G401 (cell line): ENCODE results near the gene AIDA. TPM values are rescaled to one million over a fixed set of nuclear protein-coding genes. Genes with fewer than 3 reads are reported as not detected.

Source experiments
- DNase-seq: peaks from one replicate; pipeline ENCODE4 v3.0.0-alpha.2; 2015; ENCODE audit warnings: low spot score
- in situ Hi-C: cut with HindIII; loops from 2 replicates; pipeline ENCODE4 v1.10.0; 2016; ENCODE audit warnings: low sequenced_read_pairs, mixed read lengths
- total RNA-seq: library from RNA; depleted of rRNA; stranded (reverse); fragments of >200 nt; shearing (Covaris generic); gene quantifications from 2 replicates; pipeline ENCODE4 v1.2.3, GENCODE V29; 2014

Gene AIDA
- total RNA-seq, 1 experiment from 2014 or later, result 35.1 TPM

DNA sequence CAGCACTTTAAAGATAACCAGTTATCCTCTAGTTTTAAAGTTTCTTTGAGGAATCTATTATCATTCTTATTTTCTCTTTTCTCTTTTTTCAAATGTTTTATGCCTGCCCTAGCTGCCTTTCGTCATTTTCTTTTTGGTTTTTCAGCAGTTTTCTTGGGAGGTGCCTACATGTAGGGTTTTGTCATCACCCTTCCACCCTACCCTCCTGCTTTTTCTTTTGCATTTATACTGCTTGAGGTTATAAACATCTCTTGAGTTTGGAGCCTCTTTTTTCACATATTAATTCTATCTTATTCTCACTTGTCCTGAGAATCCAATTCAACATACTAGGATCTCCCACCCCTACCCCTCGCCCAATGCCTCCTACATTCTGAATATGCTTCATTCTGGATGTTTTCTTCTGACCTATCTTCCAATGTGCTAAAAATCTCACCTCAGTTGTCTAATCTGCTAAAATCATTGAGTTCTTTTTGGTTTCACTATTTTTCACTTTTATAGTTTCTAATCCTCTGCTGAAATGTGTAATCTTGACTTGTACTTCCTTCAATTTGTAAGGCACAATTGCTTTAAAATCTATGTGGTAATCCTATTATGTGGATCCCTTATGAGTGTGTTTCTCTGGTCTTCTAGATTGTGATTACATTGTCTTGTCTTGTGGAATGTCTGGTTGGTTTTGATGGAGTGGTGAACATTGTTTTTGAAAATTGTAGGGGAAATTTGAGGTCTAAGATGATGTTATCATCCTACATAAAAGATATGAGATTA lies 55.7 kb downstream of the AIDA start:
- no peak for DNase-seq
- in situ Hi-C loops, result no loop called here

GRCh38 chr1:222654849-222655248 lies 57.4 kb downstream of the AIDA start:
- no peak for DNase-seq
- in situ Hi-C loops, result no loop called here

GRCh38 chr1:222653178-222653827 lies 59.0 kb downstream of the AIDA start:
- in situ Hi-C loops, result no loop called here
- DNase-seq, result no peak

DNA sequence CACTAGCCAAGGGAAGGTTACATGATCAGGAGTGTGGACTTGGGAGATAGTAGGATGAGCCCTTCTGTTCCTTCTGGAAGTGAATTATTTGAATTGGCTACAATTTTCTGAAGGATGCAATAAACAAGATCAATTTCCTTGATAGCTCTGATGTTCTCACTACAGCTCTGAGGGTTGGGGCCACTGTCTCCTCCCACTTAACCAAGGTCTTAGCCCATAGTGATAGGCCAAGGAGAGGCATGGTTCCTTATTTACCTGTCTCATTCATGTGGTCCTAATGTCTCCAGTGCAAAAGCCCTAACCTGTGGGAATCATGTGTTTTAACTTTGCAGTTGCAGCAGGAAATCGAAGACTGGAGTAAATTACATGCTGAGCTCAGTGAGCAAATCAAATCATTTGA lies 59.6 kb downstream of the AIDA start:
- in situ Hi-C loops, result no loop called here
- no peak for DNase-seq

GRCh38 chr1:222644636-222644980 lies 67.7 kb downstream of the AIDA start:
- DNase-seq, result no peak
- in situ Hi-C loops, result no loop called here

- in situ Hi-C loops, result no loop called here
- peak; percentile 97 for DNase-seq
Observed at GRCh38 chr1:222643938-222644635, 68.2 kb downstream of the AIDA start.

DNA sequence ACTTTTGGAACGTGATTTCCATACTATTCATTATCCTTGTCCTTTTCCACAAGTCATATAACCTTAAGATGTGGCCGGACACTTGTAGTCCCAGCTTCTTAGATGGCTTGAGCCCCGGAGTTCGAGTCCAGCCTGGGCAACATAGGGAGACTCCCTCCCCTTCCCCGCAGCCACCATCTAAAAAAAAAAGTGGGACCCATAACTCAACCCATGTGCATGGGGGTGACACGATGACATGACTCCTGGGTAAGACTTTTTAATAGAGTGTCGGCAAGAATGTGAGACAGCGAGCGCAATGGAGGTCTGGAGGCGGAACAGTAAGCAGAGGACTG lies 68.7 kb downstream of the AIDA start:
- in situ Hi-C loops, result no loop called here
- no peak for DNase-seq

GRCh38 chr1:222642468-222642867 lies 69.8 kb downstream of the AIDA start:
- in situ Hi-C loops, result no loop called here
- no peak for DNase-seq

GRCh38 chr1:222641269-222641948 lies 70.9 kb downstream of the AIDA start:
- no peak for DNase-seq
- in situ Hi-C loops, result no loop called here

DNA sequence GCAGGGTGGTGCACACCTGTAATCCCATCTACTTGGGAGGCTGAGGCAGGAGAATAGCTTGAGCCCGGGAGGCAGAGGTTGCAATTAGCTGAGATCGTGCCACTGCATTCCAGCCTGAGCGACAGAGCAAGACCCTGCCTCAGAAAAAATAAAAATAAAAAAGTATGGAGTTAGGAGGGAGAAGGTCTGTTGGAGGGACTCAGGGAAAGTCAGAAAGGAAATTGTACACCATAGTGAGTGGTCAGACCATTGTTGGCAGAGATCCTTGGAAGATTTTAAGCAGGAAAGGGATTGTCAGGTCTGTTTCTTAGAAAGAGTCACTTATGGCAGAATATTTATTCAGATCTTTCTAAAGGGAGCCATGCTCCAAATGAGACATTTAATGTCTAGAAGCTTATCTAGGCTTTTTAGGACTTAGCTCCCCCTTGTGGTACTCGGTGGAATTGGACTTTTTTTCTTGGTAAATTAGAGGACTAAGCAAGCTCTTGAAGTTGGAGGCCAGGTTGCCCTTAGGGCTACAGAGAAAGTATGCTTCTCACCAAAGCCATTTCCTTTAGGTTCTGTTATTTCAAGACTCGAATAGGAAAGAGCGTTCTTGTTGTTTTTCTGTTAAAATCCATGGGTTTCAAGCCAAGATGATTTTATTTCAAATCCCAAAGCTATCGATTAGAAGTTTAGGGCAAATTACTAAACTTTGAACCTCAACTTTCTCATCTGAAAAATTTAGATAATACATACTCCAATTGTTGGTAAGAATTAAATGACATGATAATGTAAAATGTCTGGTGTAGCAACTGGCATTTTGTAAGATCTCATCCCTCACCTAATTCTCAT lies 77.9 kb downstream of the AIDA start:
- DNase-seq, result peak; percentile 90
- in situ Hi-C loops, result no loop called here

GRCh38 chr1:222632749-222633148 lies 79.5 kb downstream of the AIDA start:
- in situ Hi-C loops, result no loop called here
- no peak for DNase-seq

DNA sequence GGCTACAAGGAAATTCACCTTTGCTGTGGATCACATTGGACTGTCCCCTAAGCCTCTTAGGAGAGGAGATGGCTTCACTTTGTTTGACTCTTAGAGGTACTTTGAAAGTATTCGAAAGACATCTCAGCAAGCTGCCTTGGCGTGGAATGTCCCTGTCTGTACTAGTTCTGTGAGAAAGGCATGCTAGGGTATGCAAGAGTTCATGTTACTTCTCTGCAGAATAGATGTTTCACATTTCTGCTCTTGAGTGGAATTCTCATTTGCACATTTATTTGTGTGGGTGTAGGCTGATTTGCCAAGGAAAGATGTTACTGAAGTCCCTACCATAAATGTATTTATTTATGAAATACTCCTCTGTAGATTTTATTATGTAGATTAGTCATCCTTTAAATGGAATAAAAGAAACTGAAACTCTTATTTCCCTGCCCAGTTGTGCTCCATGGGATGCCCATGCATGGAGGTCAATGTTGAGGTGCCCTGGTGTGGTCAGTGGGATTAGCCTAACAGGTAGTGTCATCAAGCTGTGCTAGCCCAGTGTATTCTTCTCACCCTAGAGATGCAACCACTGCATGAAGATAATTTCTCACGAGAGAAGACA lies 80.6 kb downstream of the AIDA start:
- no peak for DNase-seq
- in situ Hi-C loops, result no loop called here

GRCh38 chr1:222629921-222630535 lies 82.3 kb downstream of the AIDA start:
- DNase-seq, result no peak
- in situ Hi-C loops, result no loop called here

GRCh38 chr1:222627232-222627631 lies 85.1 kb downstream of the AIDA start:
- DNase-seq, result no peak
- in situ Hi-C loops, result no loop called here

GRCh38 chr1:222624214-222624613 lies 88.1 kb downstream of the AIDA start:
- in situ Hi-C loops, result no loop called here

GRCh38 chr1:222623458-222623857 lies 88.8 kb downstream of the AIDA start:
- no peak for DNase-seq
- in situ Hi-C loops, result no loop called here

More at GRCh38 chr1:222624214-222624613, 88.1 kb downstream of the AIDA start:
- no peak for DNase-seq

DNA sequence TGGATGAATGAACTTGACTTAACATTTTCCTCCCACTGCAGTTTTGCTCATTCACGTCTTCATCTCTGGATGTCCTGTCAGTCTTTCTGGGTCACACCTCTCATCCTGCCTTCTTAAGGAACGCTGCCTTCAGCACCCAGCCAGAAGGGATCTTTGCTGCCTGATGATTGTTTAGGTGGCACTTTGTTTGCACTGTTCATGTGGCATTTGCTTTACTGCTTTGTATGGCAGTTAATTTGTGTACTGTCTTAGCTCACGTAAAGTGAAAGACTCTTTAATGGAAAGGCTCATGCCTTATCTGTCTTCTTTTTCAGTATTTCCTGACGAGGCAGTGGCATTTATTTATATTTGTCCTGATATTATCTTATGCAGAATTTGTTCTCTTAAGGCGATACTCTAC lies 89.5 kb downstream of the AIDA start:
- in situ Hi-C loops, result no loop called here
- DNase-seq, result no peak

DNA sequence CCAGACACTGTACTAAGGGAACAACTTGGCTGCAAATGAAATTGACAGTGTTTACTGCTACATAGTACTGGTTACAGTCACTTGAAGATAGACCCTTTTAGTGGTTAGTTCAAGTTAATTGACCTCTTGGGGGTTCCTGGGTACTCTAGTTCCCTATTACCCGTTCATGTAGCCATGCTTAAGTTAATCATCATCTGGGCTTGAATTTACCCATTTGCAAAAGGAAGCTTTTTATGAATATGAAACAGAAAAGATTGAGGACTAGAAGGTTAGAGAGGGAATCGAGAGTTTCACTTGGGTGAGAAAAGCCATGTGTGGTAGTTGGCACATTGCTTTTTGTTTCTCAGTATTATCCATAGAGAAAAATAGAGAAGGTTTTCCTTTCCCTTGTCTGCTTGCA lies 91.7 kb downstream of the AIDA start:
- in situ Hi-C loops, result no loop called here
- no peak for DNase-seq
